HFFc6 (cell line): Measurements from ENCODE around the gene VAT1. TPM values are rescaled to one million over a fixed set of nuclear protein-coding genes. Genes with fewer than 3 reads are reported as not detected.
"Not testable (repeated sequence)": the region's sequence is repeated elsewhere in the genome, so short reads cannot be mapped to it uniquely, and the experiment has no call there.

ENCODE experiments used
- DNase-seq: peaks from one replicate; pipeline ENCODE4 v3.0.0-alpha.2; 2018
- H3K27ac Mint-ChIP-seq: 2 replicates; pipeline ENCODE4 v1.8.0; 2020; ENCODE audit warnings: mild to moderate bottlenecking, mixed read lengths
- H3K27me3 Mint-ChIP-seq: 2 replicates; pipeline ENCODE4 v1.8.0; 2021; ENCODE audit warnings: mild to moderate bottlenecking, moderate library complexity, mixed read lengths; ENCODE audit not compliant: insufficient read depth
- H3K36me3 Mint-ChIP-seq: 2 replicates; pipeline ENCODE4 v1.8.0; 2021; ENCODE audit warnings: low read depth, mixed read lengths
- H3K4me1 Mint-ChIP-seq: 2 replicates; pipeline ENCODE4 v1.8.0; 2020; ENCODE audit warnings: low read depth, mixed read lengths
- H3K4me3 Mint-ChIP-seq: 2 replicates; pipeline ENCODE4 v1.8.0; 2020; ENCODE audit warnings: mild to moderate bottlenecking, moderate library complexity, mixed read lengths
- H3K9me3 Mint-ChIP-seq: 2 replicates; pipeline ENCODE4 v1.8.0; 2020; ENCODE audit warnings: mild to moderate bottlenecking, mixed read lengths
- CTCF ChIP-seq: fragments of 200-600 bp; sonication (generic); IDR thresholded peaks from 2 replicates; pipeline ENCODE4 v1.5.0; 2021; ENCODE audit warnings: antibody characterized with exemption, mild to moderate bottlenecking
- total RNA-seq, 6 experiments: library from RNA; stranded (reverse); fragmentation: NEBNext Ultra II Directional; extraction: Animal tissue kit (Norgen Biotek cat#: 25700); gene quantifications; 2 replicates in 1 of 6; 3 replicates in 5 of 6; pipeline ENCODE4 v1.2.3, GENCODE V29; 2021

VAT1 gene
- total RNA-seq, 6 experiments from 2014 or later, result 150 to 274 (median 244) TPM

DNA sequence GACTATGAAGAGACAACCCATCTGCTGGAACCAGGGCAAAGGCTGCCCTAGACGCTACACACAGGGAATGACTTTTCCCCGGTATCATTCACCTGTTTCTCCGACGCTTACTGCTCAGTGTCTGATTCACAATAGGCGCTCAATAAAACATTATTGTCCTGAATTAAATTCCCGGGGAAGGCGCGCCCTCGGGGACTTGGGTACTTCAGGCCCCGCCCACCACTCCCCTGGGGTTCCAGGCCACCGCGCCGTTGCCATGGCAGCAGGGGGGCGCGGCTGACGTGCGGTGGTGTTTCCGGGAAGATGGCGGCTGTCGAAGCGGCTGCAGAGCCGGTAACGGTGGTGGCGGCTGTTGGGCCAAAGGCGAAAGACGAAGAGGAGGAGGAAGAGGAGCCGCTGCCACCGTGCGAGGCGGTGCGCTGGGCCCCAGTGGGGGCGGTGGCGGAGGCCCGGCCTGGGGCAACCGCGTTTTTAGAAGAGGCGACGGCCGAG, 41.9 kb downstream of the VAT1 start, which contains the start of gene RUNDC1:
Gene RUNDC1, plus strand, starts transcription at position 292 of the 492 bp plus-strand sequence. Its CDS starts 12 bp downstream, at position 304.
- Mint-ChIP-seq H3K36me3 (peaks cover 15% of the 10 kb centered on the region), H3K4me3 (peak within 1 kb of the TSS; percentile 93), H3K9me3 (no peaks in the 10 kb centered on the region), H3K27me3 (peaks cover 3% of the 10 kb centered on the region), H3K4me1 (peaks cover 31% of the 10 kb centered on the region), H3K27ac (peak within 1 kb of the TSS; percentile 88)
- peak; percentile 75 for DNase-seq
- TF ChIP-seq CTCF, result no peak

- Mint-ChIP-seq H3K27me3 (peaks cover 3% of the 10 kb centered on the region), H3K27ac (peak within 1 kb of the TSS; percentile 88), H3K36me3 (peaks cover 11% of the 10 kb centered on the region), H3K4me3 (peak within 1 kb of the TSS; percentile 93), H3K9me3 (no peaks in the 10 kb centered on the region), H3K4me1 (peaks cover 31% of the 10 kb centered on the region)
- DNase-seq, result peak; percentile 38
- no peak for TF ChIP-seq CTCF
Measured at GRCh38 chr17:42979511-42980273, 42.5 kb downstream of the VAT1 start, which contains the start of gene PTGES3L. Gene PTGES3L (minus strand): TSS chr17:42980080. CDS start chr17:42980053, 27 bp downstream.

- not testable (repeated sequence) for H3K36me3 Mint-ChIP-seq, DNase-seq, H3K27ac Mint-ChIP-seq, H3K27me3 Mint-ChIP-seq, H3K4me3 Mint-ChIP-seq, H3K9me3 Mint-ChIP-seq
- peaks cover 13% of the 10 kb centered on the region for H3K4me1 Mint-ChIP-seq
Measured at GRCh38 chr17:42975701-42976100, 46.5 kb downstream of the VAT1 start.

DNA sequence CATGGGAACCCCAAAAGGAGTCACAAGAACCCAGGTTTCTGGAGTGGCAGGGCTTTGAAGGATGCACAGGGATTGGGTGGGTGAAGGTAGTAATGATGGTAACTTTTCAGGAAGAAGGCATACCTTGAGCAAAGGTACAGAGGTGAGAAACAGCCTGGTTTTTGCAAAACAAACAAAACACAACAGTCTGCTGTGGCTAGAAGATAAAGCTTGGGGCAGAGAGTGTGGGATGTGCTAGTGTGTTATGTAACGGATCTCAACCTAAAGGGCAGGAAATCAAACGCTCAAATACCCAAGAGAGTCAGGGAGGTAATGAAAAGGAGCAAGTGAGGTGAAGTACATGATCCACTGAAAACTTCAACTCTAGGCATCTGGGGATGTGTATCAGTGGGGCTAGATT, 46.9 kb downstream of the VAT1 start:
- Mint-ChIP-seq H3K4me1 (peaks cover 11% of the 10 kb centered on the region), H3K27me3 (no peaks in the 10 kb centered on the region; the same call in 1 of the 2 replicates), H3K4me3 (no peak overlapping the region), H3K27ac (no peak overlapping the region), H3K9me3 (no peaks in the 10 kb centered on the region), H3K36me3 (no peaks in the 10 kb centered on the region)
- DNase-seq, result no peak
- no peak for TF ChIP-seq CTCF

DNA sequence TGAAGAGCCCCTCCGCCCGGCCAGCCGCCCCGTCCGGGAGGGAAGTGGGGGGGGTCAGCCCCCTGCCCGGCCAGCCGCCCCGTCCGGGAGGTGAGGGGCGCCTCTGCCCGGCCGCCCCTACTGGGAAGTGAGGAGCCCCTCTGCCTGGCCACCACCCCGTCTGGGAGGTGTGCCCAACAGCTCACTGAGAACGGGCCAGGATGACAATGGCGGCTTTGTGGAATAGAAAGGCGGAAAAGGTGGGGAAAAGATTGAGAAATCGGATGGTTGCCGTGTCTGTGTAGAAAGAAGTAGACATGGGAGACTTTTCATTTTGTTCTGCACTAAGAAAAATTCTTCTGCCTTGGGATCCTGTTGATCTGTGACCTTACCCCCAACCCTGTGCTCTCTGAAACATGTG, 48.9 kb downstream of the VAT1 start:
- not testable (repeated sequence) for H3K9me3 Mint-ChIP-seq, H3K27me3 Mint-ChIP-seq, H3K4me1 Mint-ChIP-seq, DNase-seq, H3K36me3 Mint-ChIP-seq, H3K27ac Mint-ChIP-seq, H3K4me3 Mint-ChIP-seq

DNA sequence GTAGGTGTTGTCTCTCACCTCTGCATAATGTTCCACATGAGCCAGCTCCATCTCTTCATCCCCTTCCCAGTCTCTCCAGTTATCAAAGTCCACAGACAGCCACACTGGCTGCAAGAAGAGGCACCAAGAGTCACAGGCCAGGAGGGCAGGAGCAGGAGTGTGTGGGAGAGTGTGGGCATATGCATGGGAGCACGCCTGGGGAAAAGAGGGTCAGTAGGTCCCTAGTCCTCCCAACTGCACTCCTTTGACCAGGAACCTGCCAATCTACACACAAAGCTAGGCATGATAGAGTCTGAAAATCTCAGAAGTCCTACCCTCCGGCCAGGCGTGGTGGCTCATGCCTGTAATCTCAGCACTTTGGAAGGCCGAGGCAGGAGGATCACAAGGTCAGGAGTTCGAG, 50.6 kb downstream of the VAT1 start:
- H3K27ac Mint-ChIP-seq, result no peak overlapping the region
- H3K27me3 Mint-ChIP-seq, result no peaks in the 10 kb centered on the region; the same call in 1 of the 2 replicates
- DNase-seq, result no peak
- H3K9me3 Mint-ChIP-seq, result no peaks in the 10 kb centered on the region
- H3K36me3 Mint-ChIP-seq, result no peaks in the 10 kb centered on the region
- no peak for TF ChIP-seq CTCF
- H3K4me1 Mint-ChIP-seq, result no peaks in the 10 kb centered on the region
- no peak overlapping the region for H3K4me3 Mint-ChIP-seq
